C4-2B (cell line): ENCODE measurements around the gene OR1F1.

Experiments
- CTCF ChIP-seq: fragments of 450-650 bp; conservative IDR thresholded peaks from 2 replicates; pipeline ENCODE4 v1.5.1; 2017; ENCODE audit warnings: mild to moderate bottlenecking
- ZFX ChIP-seq: fragments of 450-650 bp; IDR thresholded peaks from 2 replicates; pipeline ENCODE4 v1.6.1; 2017

- TF ChIP-seq CTCF, result no peak
- no peak for TF ChIP-seq ZFX
These were observed 37.4 kb upstream of the OR1F1 start for GRCh38 chr16:3150346-3151218.
